ENCODE data around the gene LLGL2. TPM values are rescaled to one million over a fixed set of nuclear protein-coding genes. Genes with fewer than 3 reads are reported as not detected.

The LLGL2 gene
- total and polyA plus RNA-seq, 8 donors: 72.3 to 565 (median 174) TPM

DNA sequence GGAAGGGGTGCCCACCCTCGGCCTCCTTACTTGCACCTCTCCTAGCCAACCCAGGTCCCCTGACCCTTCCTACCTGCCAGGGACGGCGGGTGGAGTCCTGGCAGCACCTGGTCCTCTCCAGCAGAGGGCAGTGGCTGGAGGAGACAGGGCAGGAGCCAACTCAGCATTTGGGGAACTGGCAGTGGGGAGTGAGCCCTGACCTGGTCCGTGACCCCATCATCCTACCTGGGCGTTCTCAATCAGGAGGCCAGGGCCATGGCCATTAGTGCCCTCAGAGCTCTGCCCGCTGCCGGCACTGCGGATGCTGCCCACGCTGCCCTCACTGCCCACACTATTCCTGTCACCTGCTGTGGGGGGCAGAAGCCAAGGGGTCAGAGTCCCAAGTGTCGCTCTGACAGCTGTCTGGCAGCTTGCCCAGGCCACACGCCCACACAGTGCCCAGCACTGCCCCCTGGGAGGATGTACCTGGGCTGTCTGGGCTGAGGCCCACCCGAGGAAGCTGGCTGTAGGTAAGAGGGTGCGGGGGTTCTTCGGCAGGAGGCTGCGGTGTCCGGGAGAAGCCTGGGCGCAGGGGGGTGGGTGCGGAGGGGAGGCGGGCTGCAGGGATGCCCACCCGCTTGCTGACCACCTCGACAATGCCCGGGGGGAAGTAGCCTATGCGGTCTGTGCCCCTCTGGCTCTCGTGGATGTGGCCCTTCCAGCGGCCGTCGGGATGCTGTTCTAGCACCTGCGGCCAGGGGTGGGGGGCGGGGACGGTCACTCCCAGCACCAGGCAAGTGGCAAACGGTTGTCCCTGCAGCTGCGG, 20.9 kb upstream of the LLGL2 start:
- H3K27ac ChIP-seq: peak overlapping the region in 2 of 5 donors; percentile 13 to 32
- intact Hi-C loops (cut with DNase I; ENCODE audit: low total_unique reads): loop anchor here (10.0 kb wide), 1 partner anchor 70 kb away; no protein-coding TSS in a partner anchor
- WGBS, 5 donors: 52 to 71% (median 65%) methylated on average over 10 to 32 of the region's 32 CpGs
- H3K36me3 ChIP-seq: peaks cover 37 to 93% (median 85%) of the 10 kb centered on the region in 4 donors
- H3K4me3 ChIP-seq: no peak overlapping the region
- peak; percentile 66 to 68 for DNase-seq
- TF ChIP-seq, protein P1, sequence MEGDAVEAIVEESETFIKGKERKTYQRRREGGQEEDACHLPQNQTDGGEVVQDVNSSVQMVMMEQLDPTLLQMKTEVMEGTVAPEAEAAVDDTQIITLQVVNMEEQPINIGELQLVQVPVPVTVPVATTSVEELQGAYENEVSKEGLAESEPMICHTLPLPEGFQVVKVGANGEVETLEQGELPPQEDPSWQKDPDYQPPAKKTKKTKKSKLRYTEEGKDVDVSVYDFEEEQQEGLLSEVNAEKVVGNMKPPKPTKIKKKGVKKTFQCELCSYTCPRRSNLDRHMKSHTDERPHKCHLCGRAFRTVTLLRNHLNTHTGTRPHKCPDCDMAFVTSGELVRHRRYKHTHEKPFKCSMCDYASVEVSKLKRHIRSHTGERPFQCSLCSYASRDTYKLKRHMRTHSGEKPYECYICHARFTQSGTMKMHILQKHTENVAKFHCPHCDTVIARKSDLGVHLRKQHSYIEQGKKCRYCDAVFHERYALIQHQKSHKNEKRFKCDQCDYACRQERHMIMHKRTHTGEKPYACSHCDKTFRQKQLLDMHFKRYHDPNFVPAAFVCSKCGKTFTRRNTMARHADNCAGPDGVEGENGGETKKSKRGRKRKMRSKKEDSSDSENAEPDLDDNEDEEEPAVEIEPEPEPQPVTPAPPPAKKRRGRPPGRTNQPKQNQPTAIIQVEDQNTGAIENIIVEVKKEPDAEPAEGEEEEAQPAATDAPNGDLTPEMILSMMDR (IDR thresholded peaks at IDR 0.05): peak in 5 of 7 experiments; percentile 44 to 80 (median 57)
- TF ChIP-seq EP300 (IDR thresholded peaks at IDR 0.05): no peak
- no peak for TF ChIP-seq POLR2A (IDR thresholded peaks at IDR 0.05)
- TF ChIP-seq POLR2AphosphoS5 (IDR thresholded peaks at IDR 0.05): peak in 1 of 3 donors; percentile 37
- H3K4me1 ChIP-seq: peaks cover 10 to 52% (median 23%) of the 10 kb centered on the region in 4 donors
- H3K9me3 ChIP-seq: no peaks in the 10 kb centered on the region
- no peaks in the 10 kb centered on the region for H3K27me3 ChIP-seq

DNA sequence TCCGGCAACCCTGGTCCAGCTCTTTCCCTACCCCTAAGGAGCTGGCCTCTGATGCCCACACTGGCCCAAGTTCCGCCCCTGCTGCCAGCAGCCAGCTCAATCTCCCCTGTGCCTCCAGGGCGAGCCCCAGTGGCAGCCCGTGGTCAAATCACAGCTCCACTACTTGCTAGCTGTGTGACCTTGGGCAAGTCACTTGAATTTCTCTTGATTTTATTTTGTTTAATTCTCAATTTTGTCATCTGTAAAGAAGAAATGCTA, 20.4 kb upstream of the LLGL2 start:
- 73 to 85% (median 82%) methylated on average over 4 of the region's 4 CpGs for WGBS, 5 donors
- Histone ChIP-seq H3K36me3 (peaks cover 33 to 88% (median 80%) of the 10 kb centered on the region in 4 donors), H3K27ac (no peak overlapping the region)

DNA sequence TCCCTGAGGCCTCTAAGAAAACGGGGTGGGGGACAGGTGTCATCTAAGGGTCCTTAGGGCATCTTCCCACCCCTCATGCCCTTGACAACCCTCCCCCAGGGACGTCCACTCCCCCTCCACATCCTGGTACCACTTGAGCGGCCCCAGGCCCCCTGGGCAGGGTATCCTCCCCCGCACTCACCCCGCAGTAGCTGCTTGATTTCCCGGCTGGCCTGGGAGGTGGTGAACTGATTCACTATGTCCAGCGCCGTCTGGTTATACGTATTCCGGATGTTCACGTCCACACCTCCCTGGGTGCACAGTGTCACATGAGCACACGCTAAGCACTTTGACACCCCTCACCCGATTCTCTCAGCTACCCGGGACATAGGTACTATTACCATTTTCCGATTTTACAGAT, 19.9 kb upstream of the LLGL2 start:
- Histone ChIP-seq H3K4me1 (peaks cover 15 to 60% (median 31%) of the 10 kb centered on the region in 4 donors), H3K9me3 (no peaks in the 10 kb centered on the region), H3K27ac (no peak overlapping the region), H3K27me3 (no peaks in the 10 kb centered on the region), H3K36me3 (peaks cover 28 to 82% (median 74%) of the 10 kb centered on the region in 4 donors), H3K4me3 (no peak overlapping the region)
- intact Hi-C loops (cut with DNase I; ENCODE audit: low total_unique reads): loop anchor here (10.0 kb wide), 1 partner anchor 71 kb away; no protein-coding TSS in a partner anchor
- DNase-seq: no peak
- WGBS, 5 donors: 84 to 93% (median 89%) methylated on average over 14 to 15 of the region's 15 CpGs
- TF ChIP-seq POLR2AphosphoS5 (IDR thresholded peaks at IDR 0.05) (no peak), EP300 (IDR thresholded peaks at IDR 0.05) (no peak), POLR2A (IDR thresholded peaks at IDR 0.05) (no peak)
- TF ChIP-seq, protein P1 (IDR thresholded peaks at IDR 0.05): no peak

More for the DNA sequence above, 20.4 kb upstream of the LLGL2 start:
- TF ChIP-seq EP300 (IDR thresholded peaks at IDR 0.05): no peak
- TF ChIP-seq, protein P1 (IDR thresholded peaks at IDR 0.05): no peak
- TF ChIP-seq POLR2AphosphoS5 (IDR thresholded peaks at IDR 0.05): no peak
- TF ChIP-seq POLR2A (IDR thresholded peaks at IDR 0.05): no peak
- Histone ChIP-seq H3K9me3 (no peaks in the 10 kb centered on the region), H3K4me1 (peaks cover 15 to 57% (median 27%) of the 10 kb centered on the region in 4 donors), H3K27me3 (no peaks in the 10 kb centered on the region), H3K4me3 (no peak overlapping the region)
- DNase-seq: no peak
- intact Hi-C loops (cut with DNase I; ENCODE audit: low total_unique reads): loop anchor here (10.0 kb wide), 1 partner anchor 70 kb away; no protein-coding TSS in a partner anchor

DNA sequence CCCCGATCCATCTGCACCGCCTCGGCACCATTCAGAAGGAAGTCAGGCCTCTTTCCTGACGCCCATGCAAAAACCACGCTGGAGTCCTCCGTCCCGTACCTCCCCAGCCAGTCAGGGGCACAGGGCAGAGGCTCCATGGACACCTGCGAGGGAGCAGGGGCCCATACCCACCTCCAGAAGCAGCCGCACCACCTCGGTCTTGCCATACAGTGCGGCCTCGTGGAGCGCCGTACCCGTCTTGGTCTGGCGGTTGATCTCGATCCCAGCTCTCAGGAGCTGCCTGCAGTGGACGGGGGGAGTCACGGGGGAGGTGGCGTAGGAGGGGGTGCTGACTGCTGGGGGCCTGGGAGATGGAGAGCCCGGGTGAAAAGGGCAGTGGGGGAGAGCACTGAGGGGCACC, 19.4 kb upstream of the LLGL2 start:
- no peak overlapping the region for H3K4me3 ChIP-seq
- 86 to 93% (median 90%) methylated on average over 15 to 21 of the region's 21 CpGs for WGBS, 5 donors
- no peak for DNase-seq
- H3K36me3 ChIP-seq: peaks cover 23 to 77% (median 69%) of the 10 kb centered on the region in 4 donors
- H3K27ac ChIP-seq: no peak overlapping the region
- TF ChIP-seq, protein P1 (IDR thresholded peaks at IDR 0.05): no peak
- intact Hi-C loops (cut with DNase I; ENCODE audit: low total_unique reads): loop anchor here (10.0 kb wide), 1 partner anchor 71 kb away; no protein-coding TSS in a partner anchor
- no peaks in the 10 kb centered on the region for H3K9me3 ChIP-seq
- H3K4me1 ChIP-seq: peaks cover 16 to 60% (median 36%) of the 10 kb centered on the region in 4 donors
- no peaks in the 10 kb centered on the region for H3K27me3 ChIP-seq

All from stomach (tissue), 9 donors.